Mesodermal cell (in vitro differentiated cells): Measurements from ENCODE around the gene ST14.
"Not testable (repeated sequence)": the region's sequence is repeated elsewhere in the genome, so short reads cannot be mapped to it uniquely, and the experiment has no call there.

Source experiments
- H3K27ac ChIP-seq: 2 replicates; pipeline ENCODE4 v1.7.0; 2013; ENCODE audit warnings: mild to moderate bottlenecking, low read depth, low read length, moderate library complexity; ENCODE audit not compliant: severe bottlenecking
- H3K36me3 ChIP-seq: 2 replicates; pipeline ENCODE4 v1.7.1; 2013; ENCODE audit warnings: mild to moderate bottlenecking, low read length, moderate library complexity; ENCODE audit not compliant: control insufficient read depth, insufficient read depth
- H3K4me1 ChIP-seq: one replicate; pipeline ENCODE4 v1.7.1; 2013; ENCODE audit warnings: mild to moderate bottlenecking, low read length; ENCODE audit not compliant: insufficient read depth, control insufficient read depth, poor library complexity, severe bottlenecking
- H3K4me3 ChIP-seq: 2 replicates; pipeline ENCODE4 v1.7.0; 2013; ENCODE audit warnings: low read length, control low read depth, mild to moderate bottlenecking; ENCODE audit not compliant: insufficient read depth, poor library complexity, severe bottlenecking; ENCODE audit errors: extremely low read depth
- H3K9me3 ChIP-seq: 2 replicates; pipeline ENCODE4 v1.7.1; 2013; ENCODE audit warnings: mild to moderate bottlenecking, low read length, moderate library complexity; ENCODE audit not compliant: control insufficient read depth
- WGBS, 2 experiments: methylation state at CpG; one replicate each; pipeline ENCODE4 v1.1.5; 2013; ENCODE audit warnings: missing lambda C conversion rate in 2 of 2; ENCODE audit not compliant: insufficient coverage in 2 of 2; 5-methylcytosine and 5-hydroxymethylcytosine counted together

ST14 gene

DNA sequence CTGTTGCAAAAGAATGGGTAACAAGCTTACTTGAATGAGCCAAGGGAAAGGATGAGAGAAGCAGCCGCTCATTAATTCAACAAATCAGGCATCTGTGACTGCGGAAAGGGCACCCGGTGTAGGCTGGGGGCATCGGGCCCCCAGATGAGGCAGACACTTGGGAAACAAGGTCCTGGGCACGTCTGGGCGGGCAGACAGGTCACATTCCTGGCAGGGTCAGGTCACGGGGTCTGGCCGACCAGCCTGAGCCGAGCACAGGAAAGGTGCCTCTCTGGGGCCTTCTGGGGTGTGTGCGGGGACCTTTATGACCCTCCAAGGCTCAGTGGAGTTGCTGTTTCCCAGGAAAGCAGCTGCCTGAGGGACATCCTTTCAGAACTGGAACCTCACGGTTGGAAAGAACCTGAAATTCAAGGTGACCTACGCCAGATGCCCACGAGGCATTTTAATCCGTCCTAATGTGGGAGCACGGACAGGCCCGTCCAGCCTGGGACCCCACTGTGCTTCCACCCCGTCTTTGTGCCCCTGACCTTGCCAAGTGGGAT lies 57.1 kb downstream of the ST14 start:
- H3K4me1 ChIP-seq: no peaks in the 10 kb centered on the region
- H3K36me3 ChIP-seq: no peaks in the 10 kb centered on the region
- H3K4me3 ChIP-seq: no peak overlapping the region
- no peaks in the 10 kb centered on the region for H3K9me3 ChIP-seq
- WGBS, 2 experiments: 82 to 83% methylated on average over 16 to 17 of the region's 17 CpGs
- no peak overlapping the region for H3K27ac ChIP-seq

DNA sequence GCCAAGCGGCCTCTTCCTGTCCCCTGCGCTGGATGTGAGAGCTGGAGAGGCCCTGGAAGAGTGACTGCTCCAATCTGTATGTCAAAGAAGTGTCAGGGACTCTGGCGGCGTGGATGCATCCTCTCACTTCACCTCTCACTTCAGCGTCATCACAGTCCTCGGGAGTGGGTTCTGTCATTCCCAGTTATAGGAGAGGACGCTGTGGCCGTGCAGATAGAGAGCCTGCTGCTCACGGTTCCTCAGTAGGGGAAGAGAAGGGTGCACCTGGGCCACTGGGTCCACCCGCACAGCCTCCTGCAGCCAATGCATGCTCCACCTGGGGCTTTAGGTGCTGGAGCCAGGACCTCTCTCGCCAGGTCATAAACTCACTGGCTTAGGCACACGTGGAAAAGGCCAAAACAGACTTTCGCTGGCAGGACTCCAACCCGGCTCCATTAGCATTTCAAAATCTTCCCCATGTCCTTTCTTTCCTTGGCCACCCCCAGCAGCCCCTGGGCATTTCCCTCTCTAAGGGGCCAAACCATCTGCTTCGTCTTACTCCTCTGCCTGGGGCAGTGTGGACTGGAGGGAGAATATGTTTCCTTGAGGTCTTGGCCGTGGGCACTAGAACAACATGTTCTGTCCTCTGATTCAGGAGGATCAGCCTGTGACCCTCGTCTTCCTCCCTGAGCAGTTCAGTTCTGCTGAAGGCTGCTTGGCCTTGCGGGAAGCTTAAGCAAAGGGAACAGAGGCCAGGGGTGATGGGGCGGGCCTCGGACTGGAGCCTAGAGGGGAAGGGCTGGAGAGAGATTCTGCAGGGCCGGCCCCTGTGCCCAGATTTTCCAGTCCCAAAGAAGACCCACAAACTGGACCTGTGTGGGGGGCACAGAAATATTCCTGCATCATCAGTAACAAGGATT lies 57.8 kb downstream of the ST14 start:
- Histone ChIP-seq H3K4me3 (no peak overlapping the region), H3K9me3 (no peaks in the 10 kb centered on the region), H3K27ac (no peak overlapping the region), H3K36me3 (no peaks in the 10 kb centered on the region), H3K4me1 (no peaks in the 10 kb centered on the region)
- WGBS, 2 experiments: 67 to 79% methylated on average over 11 to 16 of the region's 21 CpGs

DNA sequence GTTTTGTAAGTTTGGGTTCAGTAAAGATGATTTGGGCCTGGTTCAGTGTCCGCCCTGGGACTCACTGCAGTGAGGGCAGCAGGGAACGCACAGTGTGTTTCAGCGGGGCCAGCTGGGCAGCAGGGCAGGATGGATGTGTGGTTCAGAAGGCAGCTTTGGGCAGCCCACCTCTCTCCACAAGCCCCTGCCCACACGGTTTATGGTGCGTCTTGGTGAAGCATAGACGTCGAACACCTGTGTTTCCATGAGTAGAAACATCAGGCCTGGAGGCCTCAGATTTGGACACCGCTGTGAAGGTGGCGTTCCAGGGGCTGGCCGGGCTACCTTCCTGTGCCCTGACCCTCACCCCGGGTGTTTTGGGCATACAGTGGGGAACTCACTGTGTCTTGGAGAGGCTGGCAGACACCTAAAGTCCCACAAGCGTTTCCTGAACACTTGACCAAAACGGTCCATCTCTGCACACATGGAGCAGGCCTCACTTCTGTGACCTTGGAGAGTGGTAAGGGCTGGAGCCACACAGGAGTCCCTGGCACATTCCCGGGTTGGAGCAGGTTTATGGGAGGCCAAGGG lies 59.0 kb downstream of the ST14 start:
- no peaks in the 10 kb centered on the region for H3K4me1 ChIP-seq
- H3K4me3 ChIP-seq: no peak overlapping the region
- no peaks in the 10 kb centered on the region for H3K9me3 ChIP-seq
- no peak overlapping the region for H3K27ac ChIP-seq
- WGBS, 2 experiments: 96 to 98% methylated on average over 13 of the region's 14 CpGs
- H3K36me3 ChIP-seq: no peaks in the 10 kb centered on the region

DNA sequence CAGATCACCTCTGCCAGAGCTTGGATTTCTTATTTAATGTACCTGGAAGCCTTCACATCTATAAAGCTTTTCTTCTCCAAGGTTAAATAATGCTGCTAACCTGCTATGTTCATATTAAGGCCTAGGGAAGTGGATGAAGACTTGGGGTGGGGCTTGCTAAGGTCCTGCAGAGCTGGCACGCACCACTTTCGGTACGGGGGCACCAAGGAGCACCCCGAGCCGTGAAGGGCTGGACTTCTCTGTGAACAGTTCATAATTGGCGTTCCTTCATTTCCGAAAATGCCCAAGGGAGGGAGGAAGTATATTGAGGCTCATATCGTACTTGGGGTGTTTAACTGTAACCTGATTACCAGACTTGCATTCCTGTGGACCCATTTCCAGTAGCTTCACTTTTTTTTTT lies 59.6 kb downstream of the ST14 start:
- Histone ChIP-seq H3K36me3 (no peaks in the 10 kb centered on the region), H3K9me3 (no peaks in the 10 kb centered on the region), H3K27ac (no peak overlapping the region), H3K4me1 (no peaks in the 10 kb centered on the region), H3K4me3 (no peak overlapping the region)
- WGBS, 2 experiments: 95 to 98% methylated on average over 4 to 8 of the region's 8 CpGs

DNA sequence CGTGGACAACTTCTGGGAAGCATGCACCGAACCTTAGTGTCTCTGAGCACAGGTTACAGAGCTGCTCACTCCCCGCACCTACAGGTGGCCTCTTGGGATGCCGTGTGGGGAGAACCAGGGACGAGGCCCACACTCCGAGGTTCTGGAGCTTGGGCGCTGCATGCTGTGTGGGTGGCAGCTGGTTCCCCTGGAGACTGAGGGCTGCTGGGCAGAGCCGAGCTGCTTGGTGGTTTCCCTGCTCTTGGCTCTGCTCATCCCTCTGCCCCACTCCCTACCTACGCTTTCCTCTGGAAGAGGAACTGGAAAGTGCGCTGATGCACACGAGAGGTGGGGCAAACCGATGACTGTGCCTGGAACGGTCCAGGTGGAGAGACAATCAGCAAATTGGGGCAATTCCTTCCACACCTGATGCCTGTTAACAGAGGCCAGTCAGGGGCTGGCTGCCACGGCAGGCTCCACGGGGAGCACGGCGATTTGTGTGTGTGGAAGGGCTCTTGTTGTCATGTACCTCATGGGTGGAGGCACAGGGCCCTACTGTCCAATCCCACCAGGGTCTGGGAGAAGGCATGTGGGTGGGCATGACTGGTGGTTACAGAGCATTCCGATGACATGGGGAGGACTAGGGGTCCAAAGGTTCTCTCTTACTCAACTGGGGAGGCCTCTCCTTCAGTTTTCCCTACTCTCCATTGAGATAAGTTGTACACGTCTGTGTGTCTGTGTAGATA lies 60.9 kb downstream of the ST14 start:
- H3K36me3 ChIP-seq: no peaks in the 10 kb centered on the region
- WGBS, 2 experiments: 88 to 92% methylated on average over 11 to 15 of the region's 19 CpGs
- no peaks in the 10 kb centered on the region for H3K9me3 ChIP-seq

DNA sequence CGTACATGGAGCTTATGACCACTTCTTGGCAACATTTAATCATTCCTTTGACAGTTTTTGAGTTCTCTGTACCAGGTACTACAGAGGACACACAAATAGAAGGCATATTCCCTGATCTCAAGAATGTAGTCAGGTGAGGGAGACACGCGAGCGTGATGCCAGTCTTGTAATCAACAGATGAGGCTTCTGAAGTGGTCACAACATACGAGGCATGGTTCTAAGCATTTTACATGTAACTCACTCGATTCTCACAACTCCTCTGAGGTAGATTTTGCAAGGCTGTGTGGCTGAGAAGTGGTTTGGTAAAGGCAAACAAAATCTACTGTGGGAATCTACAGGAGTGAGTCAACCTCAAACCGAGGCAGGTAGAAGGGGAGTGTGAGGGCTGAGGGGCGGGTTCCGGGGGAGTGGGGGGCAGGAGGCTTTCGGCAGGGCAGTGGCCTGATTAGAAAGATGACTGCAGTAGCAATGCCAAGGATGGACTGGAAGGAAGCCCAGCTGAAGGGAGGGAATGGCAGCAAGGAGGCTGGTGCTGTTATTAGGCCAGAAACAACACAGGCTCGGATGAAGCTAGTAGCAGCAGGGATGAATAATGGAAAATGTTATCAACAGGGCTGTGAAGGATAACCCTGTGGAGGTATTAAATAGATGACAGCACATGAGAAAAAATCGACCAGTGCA lies 63.8 kb downstream of the ST14 start:
- no peak overlapping the region for H3K27ac ChIP-seq
- no peaks in the 10 kb centered on the region for H3K4me1 ChIP-seq
- WGBS, 2 experiments: 94 to 95% methylated on average over 12 of the region's 12 CpGs
- no peaks in the 10 kb centered on the region for H3K36me3 ChIP-seq
- H3K9me3 ChIP-seq: no peaks in the 10 kb centered on the region
- no peak overlapping the region for H3K4me3 ChIP-seq

More for the DNA sequence above, 60.9 kb downstream of the ST14 start:
- Histone ChIP-seq H3K4me3 (no peak overlapping the region), H3K4me1 (no peaks in the 10 kb centered on the region), H3K27ac (no peak overlapping the region)

DNA sequence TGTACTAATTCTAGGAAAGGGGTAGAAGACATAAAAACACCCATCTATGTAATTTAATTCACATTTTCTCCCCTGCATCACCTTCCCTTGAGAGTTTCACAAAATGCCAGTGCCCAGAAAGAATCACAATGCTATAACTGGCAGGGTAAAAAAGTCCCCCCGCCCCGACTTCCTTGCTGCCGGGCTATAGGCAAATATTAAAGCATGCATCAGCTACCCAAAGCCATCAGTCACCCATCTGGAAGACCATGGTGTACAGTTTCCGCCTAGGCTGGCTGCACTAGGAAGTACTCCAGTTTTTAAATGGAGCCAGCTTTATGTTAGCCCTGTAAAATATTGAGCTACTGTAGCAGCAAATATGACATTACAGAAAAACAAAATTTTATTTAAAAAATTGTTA lies 67.8 kb downstream of the ST14 start:
- H3K36me3 ChIP-seq: no peaks in the 10 kb centered on the region
- no peaks in the 10 kb centered on the region for H3K9me3 ChIP-seq
- no peaks in the 10 kb centered on the region for H3K4me1 ChIP-seq
- 100% methylated on average over 2 to 3 of the region's 4 CpGs for WGBS, 2 experiments
- H3K4me3 ChIP-seq: no peak overlapping the region
- H3K27ac ChIP-seq: no peak overlapping the region

DNA sequence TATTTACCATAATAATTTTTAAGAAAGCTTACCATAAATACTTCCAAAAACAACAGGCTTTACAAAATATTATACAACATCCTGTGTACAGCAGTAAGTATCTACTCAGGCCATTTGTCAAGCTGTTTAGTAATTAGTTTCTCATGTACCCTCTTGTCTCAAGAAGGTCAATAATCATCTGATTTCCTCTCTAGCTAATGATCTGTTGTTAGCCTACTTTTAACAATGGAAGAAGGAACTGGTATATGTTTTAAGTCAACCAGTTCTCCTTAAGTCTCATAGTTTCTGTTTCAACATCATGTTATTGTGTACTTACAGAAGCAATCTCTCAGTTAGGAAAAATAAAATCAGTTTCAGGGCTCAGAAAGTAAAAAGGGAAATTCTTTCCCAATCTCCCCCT lies 73.9 kb downstream of the ST14 start:
- not testable (repeated sequence) for H3K4me3 ChIP-seq, H3K4me1 ChIP-seq, H3K36me3 ChIP-seq, H3K9me3 ChIP-seq, H3K27ac ChIP-seq

DNA sequence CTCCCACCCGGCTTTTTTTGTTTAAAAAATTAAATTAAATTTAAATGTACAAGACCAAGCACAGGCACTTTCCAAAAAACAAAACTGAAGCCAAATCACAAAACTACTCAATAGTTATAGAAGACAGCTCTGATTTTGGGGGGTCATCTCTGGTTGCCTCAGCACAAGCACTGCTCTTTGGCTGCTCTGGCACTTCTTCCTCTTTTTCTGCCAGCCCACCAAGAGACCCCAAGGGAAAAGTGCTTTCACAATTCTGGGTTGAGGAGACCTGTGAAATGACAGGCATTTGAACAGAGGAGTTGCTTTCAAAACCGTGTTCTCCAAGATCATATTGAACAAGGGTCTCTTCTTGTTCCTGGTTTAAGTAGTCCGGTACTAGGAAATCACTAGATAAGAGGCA lies 74.3 kb downstream of the ST14 start:
- not testable (repeated sequence) for H3K9me3 ChIP-seq, H3K36me3 ChIP-seq, H3K4me1 ChIP-seq, H3K4me3 ChIP-seq, H3K27ac ChIP-seq
- no CpG with 5 or more reads among the region's 3 CpGs for WGBS, 2 experiments

DNA sequence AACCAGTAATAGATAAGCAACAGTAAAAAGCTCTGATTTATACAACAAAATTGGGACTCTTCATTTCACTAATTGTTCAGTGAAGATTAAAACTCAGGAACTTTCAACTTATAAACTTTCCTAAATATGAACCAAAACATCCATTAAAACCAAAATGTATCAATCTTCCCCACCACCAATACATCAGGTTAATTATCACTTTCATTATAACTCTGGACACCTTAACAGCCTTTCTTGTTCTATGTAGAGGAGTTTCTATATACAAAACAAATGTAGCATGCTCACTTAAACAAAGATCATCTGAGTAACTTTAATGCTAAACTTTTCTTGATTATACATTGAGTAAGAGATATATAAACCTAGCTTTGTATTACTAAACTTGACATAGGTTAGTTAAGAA lies 74.7 kb downstream of the ST14 start:
- no peak overlapping the region for H3K4me3 ChIP-seq
- H3K9me3 ChIP-seq: no peaks in the 10 kb centered on the region
- H3K27ac ChIP-seq: no peak overlapping the region
- peaks cover 5% of the 10 kb centered on the region for H3K36me3 ChIP-seq
- no peaks in the 10 kb centered on the region for H3K4me1 ChIP-seq
